ENCODE measurements around the gene GALT.

GALT gene

DNA sequence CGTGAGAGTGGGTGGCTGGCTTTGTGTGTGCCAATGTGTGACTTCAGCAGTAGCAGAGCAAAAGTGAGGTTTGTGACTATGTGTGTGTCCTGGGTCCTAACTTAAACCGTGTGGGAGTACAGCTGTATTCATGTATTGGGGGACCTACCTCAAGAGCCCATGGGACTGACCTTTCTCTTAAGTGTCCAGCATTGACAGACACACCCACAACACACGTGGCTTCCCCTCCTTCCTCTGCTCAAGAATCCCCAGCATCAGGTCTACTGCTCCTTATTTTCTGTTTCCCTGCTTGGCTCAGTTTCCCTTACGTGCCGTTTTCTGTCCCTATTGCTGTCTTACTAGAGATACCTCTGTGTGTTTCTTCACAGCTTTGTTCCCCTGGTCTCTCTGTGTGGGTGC, 6.1 kb downstream of the GALT start:
- DNase-seq: no peak

- no peak for DNase-seq
These were observed 6.9 kb downstream of the GALT start for GRCh38 chr9:34653151-34654072.

GRCh38 chr9:34654323-34655051, 8.0 kb downstream of the GALT start:
- no peak for DNase-seq

DNA sequence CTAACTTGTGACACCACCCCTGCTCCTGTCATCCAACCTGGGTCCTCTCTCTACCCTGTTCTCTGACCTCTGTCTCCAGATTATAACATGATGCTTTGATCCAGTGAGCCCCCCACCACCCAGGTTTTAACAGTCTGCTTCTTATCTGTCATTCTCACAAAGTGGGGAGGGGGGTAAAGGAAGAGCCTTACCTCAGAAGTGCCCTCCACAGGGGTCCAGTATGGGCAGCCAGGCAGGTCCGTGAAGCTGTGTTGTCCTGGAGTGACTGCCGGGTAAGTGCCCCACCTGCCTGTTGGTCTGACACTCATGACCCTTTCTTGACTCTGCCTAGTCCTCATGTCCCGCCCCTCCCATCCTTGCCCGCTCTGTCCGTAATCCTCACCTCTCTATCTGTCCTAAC, 8.9 kb downstream of the GALT start:
- no peak for DNase-seq

GRCh38 chr9:34656992-34657391, 10.5 kb downstream of the GALT start:
- DNase-seq: no peak

- DNase-seq: no peak
These were observed 12.0 kb downstream of the GALT start for GRCh38 chr9:34658461-34658860.

- DNase-seq: no peak
These were observed 13.2 kb downstream of the GALT start for GRCh38 chr9:34659592-34660253.

- peak in 1 of 5 experiments; percentile 36 for DNase-seq
These were observed 16.2 kb downstream of the GALT start, which contains the start of gene CCL27 for GRCh38 chr9:34662526-34663302. TSS of gene CCL27 (minus strand) at chr9:34662657. CDS start at chr9:34662633, 24 bp downstream.

DNA sequence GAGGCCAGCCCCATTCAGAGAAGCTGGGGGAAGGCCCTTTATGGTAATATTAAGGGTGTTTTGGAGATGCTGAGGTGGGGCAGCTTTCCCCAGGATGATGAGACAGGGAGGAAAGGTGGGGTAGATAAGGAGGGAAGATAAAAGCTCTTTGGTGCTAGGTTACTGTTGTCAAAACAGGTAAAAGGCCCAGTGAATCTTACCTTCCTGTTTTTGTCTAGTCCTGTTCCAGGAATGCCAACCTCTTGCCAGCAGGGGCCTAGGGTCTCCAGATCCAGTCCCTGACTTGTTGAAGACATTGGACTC, 16.8 kb downstream of the GALT start:
- DNase-seq: peak in 3 of 5 experiments; percentile 32 to 43 (median 38)

DNA sequence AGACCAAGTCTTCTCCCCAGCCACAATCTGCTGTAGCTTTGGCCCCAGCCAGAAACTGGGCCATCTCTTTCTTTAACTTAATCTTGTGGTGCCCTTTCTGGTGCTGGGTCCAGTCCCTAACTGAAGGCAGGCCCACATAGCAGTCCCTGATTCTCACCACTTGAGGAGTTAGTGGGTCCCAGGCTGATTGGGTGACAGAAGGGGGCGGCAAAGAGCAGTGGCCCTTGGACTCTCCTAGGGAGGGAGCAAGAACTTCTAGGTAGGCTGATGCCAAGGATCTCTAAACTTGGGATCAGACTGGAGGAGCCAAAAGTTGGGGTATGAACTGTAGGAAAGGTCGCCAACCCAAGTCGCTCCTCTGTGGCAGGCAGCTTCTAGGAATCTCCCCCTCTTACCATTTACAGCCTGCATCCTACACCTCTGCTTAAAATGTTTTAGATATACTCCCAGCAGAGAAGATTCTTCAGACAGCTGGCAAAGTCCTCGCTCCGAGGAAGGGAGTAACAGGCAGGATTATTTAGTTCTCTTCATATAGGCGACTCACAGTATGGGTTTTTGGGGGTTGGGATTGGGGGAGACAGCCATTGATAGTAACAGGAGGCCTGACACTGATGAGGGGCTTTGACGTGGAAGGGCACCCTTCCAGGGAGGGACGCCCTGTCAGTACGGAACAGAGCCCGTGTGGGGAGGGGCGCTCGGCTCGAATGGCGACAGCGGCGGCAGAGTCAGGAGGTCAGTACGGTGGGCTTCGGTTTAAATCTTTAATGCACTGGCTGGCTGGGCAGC, 18.0 kb downstream of the GALT start:
- peak; percentile 48 to 76 (median 55) for DNase-seq

GRCh38 chr9:34665067-34665380, 18.5 kb downstream of the GALT start:
- no peak for DNase-seq

DNA sequence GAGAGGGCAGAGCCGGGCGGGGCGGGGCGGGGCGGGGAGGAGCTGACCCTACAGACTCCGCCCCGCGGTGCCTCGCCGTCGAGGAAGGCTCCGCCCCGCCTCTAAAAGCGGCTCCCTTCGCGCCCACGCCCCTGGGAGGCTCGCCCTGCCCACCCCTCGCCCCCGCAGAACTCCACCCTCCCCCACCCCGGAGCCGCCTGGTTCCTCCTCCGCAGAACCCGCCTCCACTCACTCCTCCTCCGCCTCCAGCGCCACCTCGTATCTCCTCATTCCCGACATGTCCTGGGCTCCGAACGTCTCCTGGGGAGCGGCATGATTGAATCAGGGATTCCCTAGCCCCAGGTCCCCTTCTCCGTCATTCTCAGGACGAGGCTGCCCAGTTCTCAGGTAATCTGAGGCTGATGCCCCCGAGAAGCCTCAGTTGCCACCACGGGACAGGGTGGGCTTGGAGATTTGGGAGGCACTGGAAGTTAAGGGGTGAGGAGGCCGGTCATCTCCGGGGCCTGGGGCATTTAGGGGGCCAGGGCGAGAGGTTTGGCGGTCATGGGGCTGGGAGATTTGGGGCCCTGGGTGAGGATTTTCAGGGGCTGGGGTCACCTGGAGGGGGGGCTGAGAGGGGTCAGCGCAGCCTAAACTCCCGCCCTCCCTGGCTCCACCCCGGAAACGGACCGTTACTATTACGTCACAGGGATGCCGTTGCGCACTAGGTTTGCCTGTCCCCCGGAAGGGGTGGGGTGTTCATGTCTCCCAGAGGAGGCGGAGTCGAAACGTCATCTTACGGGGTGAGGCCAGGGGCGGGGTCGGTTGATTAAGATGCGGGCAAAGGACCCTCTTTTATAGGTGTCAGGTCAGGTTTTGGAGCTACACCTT, 19.1 kb downstream of the GALT start:
- peak; percentile 71 to 93 (median 88) for DNase-seq

DNA sequence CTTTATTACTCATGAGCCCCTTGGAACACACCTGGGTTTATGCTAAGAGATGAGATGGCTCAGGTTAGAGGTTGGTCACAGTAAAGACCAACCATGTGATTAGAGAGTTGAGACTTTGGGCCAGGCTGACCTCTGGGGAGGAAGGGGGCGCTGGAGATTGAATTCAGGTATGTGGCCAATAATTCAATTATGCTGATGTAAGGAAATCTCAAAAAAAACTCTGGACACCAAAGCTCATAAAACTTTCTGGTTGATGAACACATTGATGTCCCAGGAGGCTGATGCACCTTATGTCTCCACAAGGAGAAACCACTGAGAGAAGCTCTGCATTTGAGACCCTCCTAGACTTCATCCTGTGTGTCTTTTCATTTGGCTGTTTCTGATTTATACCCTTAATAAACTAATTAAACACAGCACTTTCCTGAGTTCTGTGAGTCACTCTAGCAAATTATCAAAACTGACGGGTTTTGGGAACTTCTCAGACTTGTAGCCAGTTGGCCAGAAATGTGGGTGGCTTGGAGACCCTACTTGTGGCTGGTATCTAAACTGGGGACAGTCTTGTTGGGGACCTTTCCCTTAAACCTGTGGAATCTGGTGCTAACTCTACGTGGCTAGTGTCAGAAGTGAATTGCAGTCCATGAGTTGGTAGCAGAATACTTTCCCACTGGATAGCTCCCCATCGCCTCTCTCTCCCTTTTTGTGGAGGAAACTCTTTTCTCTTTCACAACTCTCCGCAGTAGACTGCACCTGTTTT, 23.5 kb downstream of the GALT start:
- DNase-seq: no peak

DNA sequence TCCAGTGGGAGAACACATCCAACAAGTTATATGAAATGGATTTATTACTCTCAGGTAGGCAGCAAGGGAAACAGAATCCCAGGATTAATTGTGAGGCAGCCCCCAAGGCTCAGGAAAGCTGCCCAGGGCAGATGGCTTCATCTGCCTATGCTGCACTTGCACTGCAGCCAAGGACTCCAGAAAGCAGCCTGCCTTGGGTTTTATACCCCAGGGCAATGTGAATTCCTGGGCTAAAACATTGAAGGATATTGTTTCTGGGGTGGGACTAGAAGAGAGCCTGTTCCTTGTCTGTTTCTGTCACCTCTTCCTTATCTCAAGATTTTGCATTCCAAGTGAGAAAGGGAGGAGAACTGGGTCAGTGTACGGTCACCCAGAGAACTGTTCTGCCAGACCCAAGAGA, 24.8 kb downstream of the GALT start:
- no peak for DNase-seq

DNA sequence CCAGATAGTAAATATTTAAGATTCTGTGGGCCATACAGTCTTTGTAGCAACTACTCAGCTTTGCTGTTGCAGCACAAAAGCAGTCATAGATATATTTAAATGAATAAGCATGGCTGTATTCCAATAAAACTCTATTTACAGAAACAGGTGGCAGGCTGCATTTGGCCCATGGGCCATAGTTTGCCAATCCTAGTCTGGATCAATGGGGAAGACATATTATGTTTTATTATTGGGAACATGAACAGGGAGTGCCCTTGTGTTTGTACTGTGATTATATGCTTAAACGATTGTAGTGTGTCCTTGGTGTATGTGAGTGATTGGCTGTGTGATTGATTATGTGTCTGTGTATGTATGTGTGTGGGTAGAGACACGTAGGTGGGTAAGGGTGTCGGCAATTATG, 28.0 kb downstream of the GALT start:
- no peak for DNase-seq

- peak in 3 of 5 experiments; percentile 34 to 45 (median 44) for DNase-seq
These were observed 28.7 kb downstream of the GALT start for GRCh38 chr9:34675048-34675714.

DNA sequence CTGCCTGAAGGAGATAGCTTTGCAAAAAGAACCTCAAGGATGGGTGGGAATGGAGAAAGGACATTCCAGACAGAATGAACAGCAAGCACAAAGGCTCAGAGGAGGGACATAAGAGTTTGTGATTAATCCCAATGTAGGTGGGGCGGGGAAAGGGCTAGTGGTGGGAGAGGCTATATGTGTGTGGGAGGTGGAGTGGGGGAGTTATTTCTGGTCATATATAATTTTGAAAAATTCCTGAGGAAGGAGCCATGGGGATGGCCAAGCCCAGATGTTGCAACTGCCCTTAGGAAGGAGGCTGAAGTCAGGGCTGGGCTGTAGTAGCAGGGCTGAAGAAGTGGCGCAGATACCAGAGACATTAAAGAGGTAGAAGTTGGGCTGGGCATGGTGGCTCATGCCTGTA, 29.4 kb downstream of the GALT start:
- no peak for DNase-seq

- DNase-seq: peak in 1 of 5 experiments; percentile 19
These were observed 37.7 kb downstream of the GALT start for GRCh38 chr9:34684145-34684544.

GRCh38 chr9:34684816-34685215, 38.3 kb downstream of the GALT start:
- DNase-seq: no peak

DNA sequence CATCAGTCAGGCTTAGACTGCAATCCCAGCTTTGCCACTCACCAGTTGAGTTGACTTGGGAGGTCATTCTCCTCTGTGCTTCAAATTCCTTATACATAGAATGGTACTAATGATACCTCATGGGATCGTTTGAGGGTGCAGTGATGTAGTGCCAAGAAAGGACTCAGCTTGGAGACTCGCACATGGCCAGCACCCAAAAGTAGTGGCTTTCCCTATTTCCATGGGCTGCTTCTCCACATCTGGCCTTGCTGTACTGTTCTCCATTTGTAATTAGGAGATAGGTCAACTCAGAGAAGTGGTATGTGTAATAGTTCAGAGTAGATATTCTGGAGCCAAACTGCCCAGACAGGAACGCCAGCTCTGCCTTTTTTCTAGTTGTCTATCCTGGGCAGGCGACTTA, 39.1 kb downstream of the GALT start:
- DNase-seq: no peak
